GM18505 (cell line): ENCODE results near the gene ATP2A3.

ENCODE experiments used
- ATAC-seq: cut with Tn5 transposase; IDR thresholded peaks from one replicate; pipeline ENCODE4 v1.9.1; 2021; ENCODE audit not compliant: unreplicated experiment
- POLR2A ChIP-seq: IDR thresholded peaks from 4 replicates; pipeline ENCODE4 v1.6.1; 2011; ENCODE audit warnings: borderline replicate concordance; ENCODE audit not compliant: insufficient read depth, insufficient read length; ENCODE audit errors: extremely low read depth

The ATP2A3 gene

GRCh38 chr17:3974980-3975379 lies 10.7 kb upstream of the ATP2A3 start:
- ATAC-seq, result no peak
- TF ChIP-seq POLR2A, result no peak

GRCh38 chr17:3974138-3974687 lies 10.0 kb upstream of the ATP2A3 start:
- ATAC-seq, result no peak
- TF ChIP-seq POLR2A, result no peak

- ATAC-seq, result no peak
- no peak for TF ChIP-seq POLR2A
Measured at GRCh38 chr17:3973495-3974137, 9.4 kb upstream of the ATP2A3 start.

- ATAC-seq, result no peak
Measured at GRCh38 chr17:3972931-3973330, 8.7 kb upstream of the ATP2A3 start.

GRCh38 chr17:3972281-3972731 lies 8.1 kb upstream of the ATP2A3 start:
- no peak for ATAC-seq
- no peak for TF ChIP-seq POLR2A

More at GRCh38 chr17:3972931-3973330, 8.7 kb upstream of the ATP2A3 start:
- TF ChIP-seq POLR2A, result no peak

- no peak for TF ChIP-seq POLR2A
- no peak for ATAC-seq
Measured at GRCh38 chr17:3970668-3971067, 6.4 kb upstream of the ATP2A3 start.

GRCh38 chr17:3969963-3970362 lies 5.7 kb upstream of the ATP2A3 start:
- no peak for ATAC-seq
- no peak for TF ChIP-seq POLR2A

- ATAC-seq, result no peak
Measured at GRCh38 chr17:3968886-3969524, 4.8 kb upstream of the ATP2A3 start.

GRCh38 chr17:3968015-3968414 lies 3.8 kb upstream of the ATP2A3 start:
- no peak for ATAC-seq
- TF ChIP-seq POLR2A, result no peak

More at GRCh38 chr17:3968886-3969524, 4.8 kb upstream of the ATP2A3 start:
- no peak for TF ChIP-seq POLR2A

GRCh38 chr17:3966720-3967363 lies 2.6 kb upstream of the ATP2A3 start:
- no peak for ATAC-seq
- TF ChIP-seq POLR2A, result no peak

- ATAC-seq, result peak; percentile 30
- TF ChIP-seq POLR2A, result peak; percentile 78
Measured at GRCh38 chr17:3965118-3965800, 1.0 kb upstream of the ATP2A3 start.

- ATAC-seq, result peak; percentile 8
- TF ChIP-seq POLR2A, result peak; percentile 36
Measured at GRCh38 chr17:3963237-3964201, 718 bp downstream of the ATP2A3 start.
